Ectodermal cell (in vitro differentiated cells): Measurements from ENCODE around the gene C1QTNF2.

Source experiments
- H3K27ac ChIP-seq: 2 replicates; pipeline ENCODE4 v1.7.0; 2013; ENCODE audit warnings: mild to moderate bottlenecking, low read depth, low read length; ENCODE audit not compliant: insufficient read depth, poor library complexity, severe bottlenecking
- H3K27me3 ChIP-seq: 2 replicates; pipeline ENCODE4 v1.7.0; 2013; ENCODE audit warnings: mild to moderate bottlenecking, low read length; ENCODE audit not compliant: insufficient read depth, control insufficient read depth, poor library complexity, severe bottlenecking
- H3K36me3 ChIP-seq: one replicate; pipeline ENCODE4 v1.7.0; 2013; ENCODE audit warnings: low read length; ENCODE audit not compliant: control insufficient read depth, insufficient read depth
- H3K4me1 ChIP-seq: one replicate; pipeline ENCODE4 v1.7.0; 2013; ENCODE audit warnings: low read length; ENCODE audit not compliant: control insufficient read depth, insufficient read depth
- H3K4me3 ChIP-seq: 2 replicates; pipeline ENCODE4 v1.7.0; 2013; ENCODE audit warnings: low read depth, low read length, control low read depth; ENCODE audit not compliant: insufficient read depth
- H3K9me3 ChIP-seq: 2 replicates; pipeline ENCODE4 v1.7.0; 2013; ENCODE audit warnings: mild to moderate bottlenecking, low read length, moderate library complexity; ENCODE audit not compliant: control insufficient read depth
- WGBS, 2 experiments: methylation state at CpG; one replicate each; pipeline ENCODE4 v1.1.7; 2013; ENCODE audit warnings: missing lambda C conversion rate in 2 of 2; 5-methylcytosine and 5-hydroxymethylcytosine counted together

The C1QTNF2 gene

DNA sequence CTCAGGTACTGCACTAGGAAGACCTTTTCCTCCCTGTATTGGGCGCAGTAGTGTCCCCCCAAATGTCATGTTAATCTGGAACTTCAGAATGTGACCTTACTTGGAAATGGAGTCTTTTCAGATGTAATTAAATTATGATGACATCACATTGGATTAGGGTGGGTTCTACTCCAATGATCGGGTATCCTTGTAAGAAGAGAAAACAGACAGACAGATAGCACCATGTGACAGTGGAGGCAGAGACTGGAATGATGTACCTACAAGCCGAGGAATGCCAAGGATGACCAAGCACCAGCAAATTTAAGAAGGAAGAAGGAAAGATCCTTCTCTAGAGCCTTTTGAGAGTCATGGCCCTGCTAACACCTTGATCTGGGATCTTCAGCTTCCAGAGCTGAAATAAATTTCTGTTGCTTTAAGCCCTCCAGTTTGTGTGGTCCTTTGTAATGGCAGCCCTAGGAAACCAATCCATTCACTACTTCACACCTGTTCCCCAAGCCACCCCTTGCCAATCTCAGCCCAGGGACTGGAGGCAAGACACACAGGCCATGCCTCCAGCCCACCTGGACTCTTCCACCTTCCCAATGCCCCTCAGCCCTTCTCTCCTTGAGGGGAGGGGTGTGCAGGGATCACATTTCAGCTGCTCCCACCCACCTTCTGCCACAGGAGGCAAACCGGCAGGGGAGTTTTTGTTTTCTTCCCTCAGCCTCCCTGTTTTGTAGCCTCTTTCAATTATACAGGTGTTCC lies 59.7 kb downstream of the C1QTNF2 start:
- Histone ChIP-seq H3K9me3 (no peaks in the 10 kb centered on the region), H3K36me3 (peaks cover 6% of the 10 kb centered on the region), H3K4me3 (peak overlapping the region; percentile 62), H3K27me3 (no peaks in the 10 kb centered on the region), H3K27ac (no peak overlapping the region), H3K4me1 (peaks cover 9% of the 10 kb centered on the region)
- 72 to 74% methylated on average over 4 of the region's 4 CpGs for WGBS, 2 experiments

DNA sequence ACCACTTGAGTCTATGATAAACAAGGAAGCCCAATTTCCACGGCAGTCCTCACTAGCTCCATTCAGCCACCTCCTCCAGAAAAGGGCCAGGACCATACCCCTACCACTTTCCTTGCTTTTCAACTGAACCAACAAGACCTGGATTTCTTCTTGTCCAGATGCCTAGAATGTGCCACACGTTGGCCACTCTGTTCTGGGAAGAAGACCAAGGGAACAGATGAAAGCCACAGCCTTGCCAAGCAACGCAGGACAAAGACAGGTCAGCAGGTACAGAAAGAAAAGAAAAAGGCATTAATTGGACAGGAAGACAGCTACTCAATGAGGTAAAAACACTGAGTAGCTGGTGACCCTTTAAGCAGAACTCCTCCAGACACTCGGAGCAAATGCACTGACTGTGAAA lies 60.3 kb downstream of the C1QTNF2 start:
- WGBS, 2 experiments: 93% methylated on average over 4 of the region's 4 CpGs
- Histone ChIP-seq H3K36me3 (peaks cover 6% of the 10 kb centered on the region), H3K27ac (no peak overlapping the region), H3K27me3 (no peaks in the 10 kb centered on the region), H3K9me3 (no peaks in the 10 kb centered on the region), H3K4me3 (no peak overlapping the region), H3K4me1 (peaks cover 9% of the 10 kb centered on the region)

DNA sequence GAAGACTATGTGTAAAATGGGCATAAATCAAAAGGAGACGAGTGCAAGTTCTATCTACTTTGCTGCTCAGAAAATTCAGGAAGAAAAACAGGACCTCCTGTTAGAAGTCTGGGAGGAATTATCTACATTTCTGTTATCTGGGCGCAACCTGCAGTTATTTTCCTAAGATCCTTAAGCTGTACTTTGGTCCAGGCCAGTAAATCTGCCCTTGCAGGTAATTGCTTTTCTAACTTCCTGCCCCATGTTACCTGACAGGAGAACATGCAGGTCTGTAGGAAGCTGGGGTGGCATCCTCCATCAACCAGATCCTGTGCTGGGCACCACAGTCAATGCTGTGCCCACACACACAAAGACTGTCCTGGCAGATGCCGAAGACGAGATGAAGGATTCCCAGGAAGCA lies 63.7 kb downstream of the C1QTNF2 start:
- no peak overlapping the region for H3K4me3 ChIP-seq
- WGBS, 2 experiments: 79 to 84% methylated on average over 4 of the region's 4 CpGs
- no peaks in the 10 kb centered on the region for H3K9me3 ChIP-seq
- H3K4me1 ChIP-seq: peaks cover 9% of the 10 kb centered on the region
- peaks cover 12% of the 10 kb centered on the region for H3K36me3 ChIP-seq
- no peaks in the 10 kb centered on the region for H3K27me3 ChIP-seq
- H3K27ac ChIP-seq: no peak overlapping the region

DNA sequence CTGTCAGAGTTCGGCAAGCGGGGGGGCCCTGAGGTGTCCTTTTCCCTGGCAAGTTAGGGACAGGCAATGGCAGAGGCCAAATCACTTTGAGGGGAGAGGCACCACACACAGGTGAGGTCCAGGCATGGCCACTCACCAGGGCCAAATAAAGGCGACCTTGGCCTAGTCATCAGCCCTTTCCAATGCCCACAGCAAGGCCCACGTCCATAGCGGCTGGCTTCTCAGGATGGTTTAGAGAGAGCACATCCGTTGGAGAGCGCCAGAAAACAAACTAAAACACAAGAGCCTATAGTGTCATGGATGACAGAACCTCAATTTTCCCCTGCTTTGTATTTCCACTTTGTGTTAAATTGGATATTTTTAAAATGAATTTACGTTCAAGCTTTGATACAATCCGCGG lies 65.1 kb downstream of the C1QTNF2 start:
- Histone ChIP-seq H3K4me1 (no peaks in the 10 kb centered on the region), H3K27me3 (no peaks in the 10 kb centered on the region), H3K36me3 (peaks cover 12% of the 10 kb centered on the region), H3K27ac (no peak overlapping the region), H3K9me3 (no peaks in the 10 kb centered on the region), H3K4me3 (no peak overlapping the region)
- WGBS, 2 experiments: 94% methylated on average over 10 of the region's 10 CpGs

DNA sequence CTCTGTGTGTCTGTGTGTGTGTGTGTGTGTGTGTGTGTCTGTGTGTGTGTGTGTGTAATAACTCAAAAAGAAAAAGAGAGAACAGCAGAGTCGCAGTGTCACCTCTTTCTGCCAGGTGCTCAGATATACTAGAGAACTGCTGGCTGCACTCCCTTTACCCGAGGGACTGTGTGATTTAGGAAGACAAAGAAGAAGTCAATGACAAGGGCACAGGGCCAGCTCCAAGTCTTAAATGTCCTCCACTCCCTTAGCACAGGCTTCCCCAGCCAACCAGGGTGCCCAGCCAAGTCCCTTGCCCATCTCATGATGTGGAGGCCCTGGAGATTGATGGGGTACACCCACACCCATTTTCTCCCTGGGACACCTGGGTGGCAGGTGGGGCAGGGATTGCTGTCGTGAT lies 66.7 kb downstream of the C1QTNF2 start:
- H3K4me1 ChIP-seq: peaks cover 4% of the 10 kb centered on the region
- H3K27ac ChIP-seq: no peak overlapping the region
- WGBS, 2 experiments: 89 to 93% methylated on average over 3 of the region's 3 CpGs
- no peak overlapping the region for H3K4me3 ChIP-seq
- peaks cover 12% of the 10 kb centered on the region for H3K36me3 ChIP-seq
- no peaks in the 10 kb centered on the region for H3K9me3 ChIP-seq
- H3K27me3 ChIP-seq: no peaks in the 10 kb centered on the region

DNA sequence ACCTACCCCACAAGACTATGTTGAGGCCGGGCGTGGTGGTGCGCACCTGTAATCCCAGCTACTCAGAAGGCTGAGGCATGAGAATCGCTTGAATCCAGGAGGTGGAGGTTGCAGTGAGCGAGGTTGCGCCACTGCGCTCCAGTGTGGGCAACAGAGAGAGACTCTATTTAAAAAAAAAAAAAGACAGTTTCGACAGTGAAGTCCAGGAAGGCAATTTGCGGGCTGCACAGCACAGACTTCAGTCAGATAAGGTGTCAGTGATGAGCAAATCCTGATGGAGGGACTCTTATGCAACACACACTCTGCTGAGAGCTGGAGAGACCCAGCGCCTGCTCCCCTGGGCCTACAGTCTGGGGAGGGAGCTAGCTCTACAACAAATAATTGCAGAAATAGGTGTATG lies 72.2 kb downstream of the C1QTNF2 start:
- H3K4me1 ChIP-seq: peaks cover 23% of the 10 kb centered on the region
- H3K36me3 ChIP-seq: no peaks in the 10 kb centered on the region
- H3K27ac ChIP-seq: no peak overlapping the region
- WGBS, 2 experiments: 93 to 95% methylated on average over 10 of the region's 10 CpGs
- H3K27me3 ChIP-seq: no peaks in the 10 kb centered on the region
- no peaks in the 10 kb centered on the region for H3K9me3 ChIP-seq
- H3K4me3 ChIP-seq: no peak overlapping the region

DNA sequence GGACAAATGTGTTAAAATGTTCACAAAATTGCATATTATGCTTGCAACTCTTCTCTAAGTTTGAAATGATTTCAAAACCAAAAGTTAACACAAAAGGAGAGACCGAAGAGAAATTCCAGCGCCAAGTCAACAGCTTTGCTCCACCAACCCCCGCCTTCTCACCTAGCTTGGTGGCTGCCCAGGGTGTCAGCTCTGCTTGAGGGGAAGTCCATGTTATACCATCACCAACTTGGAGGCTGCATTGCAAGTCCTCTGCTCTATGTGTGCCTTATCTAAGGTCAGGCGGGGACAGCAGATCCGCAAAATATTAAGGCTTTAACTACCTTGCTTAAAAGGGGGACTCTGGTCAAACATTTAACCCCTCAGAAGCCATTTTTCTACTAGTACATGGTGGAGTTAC lies 72.7 kb downstream of the C1QTNF2 start:
- Histone ChIP-seq H3K4me1 (peaks cover 23% of the 10 kb centered on the region), H3K27me3 (no peaks in the 10 kb centered on the region), H3K36me3 (no peaks in the 10 kb centered on the region), H3K27ac (no peak overlapping the region), H3K4me3 (no peak overlapping the region), H3K9me3 (no peaks in the 10 kb centered on the region)
- WGBS, 2 experiments: 91 to 93% methylated on average over 5 of the region's 5 CpGs
